Thyroid gland (tissue), 4 donors: ENCODE results near the gene SMARCA4.

Experiments
- POLR2A ChIP-seq, 2 donors: fragments of 450-650 bp; IDR thresholded peaks; one replicate each; pipeline ENCODE4 v1.6.1; 2017; ENCODE audit warnings: antibody characterized with exemption in 2 of 2, mild to moderate bottlenecking in 2 of 2, moderate library complexity in 1 of 2
- TF ChIP-seq, protein P1 (sequence below), 6 experiments: fragments of 200-600 bp in 3 of 6; fragments of 450-650 bp in 3 of 6; sonication (generic) in 3 of 6; IDR thresholded peaks; one replicate each; pipeline ENCODE4 v1.5.1; 2016 to 2019; ENCODE audit warnings: antibody characterized with exemption in 6 of 6, mild to moderate bottlenecking in 2 of 6, inconsistent platforms in 1 of 6, moderate library complexity in 1 of 6

GRCh38 chr19:10961073-10961860, 437 bp downstream of the SMARCA4 start:
- TF ChIP-seq, protein P1, sequence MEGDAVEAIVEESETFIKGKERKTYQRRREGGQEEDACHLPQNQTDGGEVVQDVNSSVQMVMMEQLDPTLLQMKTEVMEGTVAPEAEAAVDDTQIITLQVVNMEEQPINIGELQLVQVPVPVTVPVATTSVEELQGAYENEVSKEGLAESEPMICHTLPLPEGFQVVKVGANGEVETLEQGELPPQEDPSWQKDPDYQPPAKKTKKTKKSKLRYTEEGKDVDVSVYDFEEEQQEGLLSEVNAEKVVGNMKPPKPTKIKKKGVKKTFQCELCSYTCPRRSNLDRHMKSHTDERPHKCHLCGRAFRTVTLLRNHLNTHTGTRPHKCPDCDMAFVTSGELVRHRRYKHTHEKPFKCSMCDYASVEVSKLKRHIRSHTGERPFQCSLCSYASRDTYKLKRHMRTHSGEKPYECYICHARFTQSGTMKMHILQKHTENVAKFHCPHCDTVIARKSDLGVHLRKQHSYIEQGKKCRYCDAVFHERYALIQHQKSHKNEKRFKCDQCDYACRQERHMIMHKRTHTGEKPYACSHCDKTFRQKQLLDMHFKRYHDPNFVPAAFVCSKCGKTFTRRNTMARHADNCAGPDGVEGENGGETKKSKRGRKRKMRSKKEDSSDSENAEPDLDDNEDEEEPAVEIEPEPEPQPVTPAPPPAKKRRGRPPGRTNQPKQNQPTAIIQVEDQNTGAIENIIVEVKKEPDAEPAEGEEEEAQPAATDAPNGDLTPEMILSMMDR (IDR thresholded peaks at IDR 0.05), result no peak
- no peak for TF ChIP-seq POLR2A (IDR thresholded peaks at IDR 0.05)
